Activated CD8-positive, alpha-beta memory T cell treated with anti-CD3 and anti-CD28 coated beads, Interleukin-2, amount 50 U/mL, for 24 hours (primary cell): Measurements from ENCODE around the gene INO80B.
"Not testable (repeated sequence)": the region's sequence is repeated elsewhere in the genome, so short reads cannot be mapped to it uniquely, and the experiment has no call there.

Experiments used
- DNase-seq: peaks from one replicate; pipeline ENCODE4 v3.0.0-alpha.2; 2020; ENCODE audit errors: extremely low read depth

The INO80B gene

GRCh38 chr2:74454654-74455511 lies at the start of gene INO80B:
Gene INO80B, plus strand, starts transcription at chr2:74455087. Its CDS starts 30 bp downstream, at chr2:74455117.
- peak; percentile 95 for DNase-seq

GRCh38 chr2:74406035-74406434 lies 48.9 kb upstream of the INO80B start:
- DNase-seq: no peak

GRCh38 chr2:74407682-74408081 lies 47.2 kb upstream of the INO80B start:
- no peak for DNase-seq

DNA sequence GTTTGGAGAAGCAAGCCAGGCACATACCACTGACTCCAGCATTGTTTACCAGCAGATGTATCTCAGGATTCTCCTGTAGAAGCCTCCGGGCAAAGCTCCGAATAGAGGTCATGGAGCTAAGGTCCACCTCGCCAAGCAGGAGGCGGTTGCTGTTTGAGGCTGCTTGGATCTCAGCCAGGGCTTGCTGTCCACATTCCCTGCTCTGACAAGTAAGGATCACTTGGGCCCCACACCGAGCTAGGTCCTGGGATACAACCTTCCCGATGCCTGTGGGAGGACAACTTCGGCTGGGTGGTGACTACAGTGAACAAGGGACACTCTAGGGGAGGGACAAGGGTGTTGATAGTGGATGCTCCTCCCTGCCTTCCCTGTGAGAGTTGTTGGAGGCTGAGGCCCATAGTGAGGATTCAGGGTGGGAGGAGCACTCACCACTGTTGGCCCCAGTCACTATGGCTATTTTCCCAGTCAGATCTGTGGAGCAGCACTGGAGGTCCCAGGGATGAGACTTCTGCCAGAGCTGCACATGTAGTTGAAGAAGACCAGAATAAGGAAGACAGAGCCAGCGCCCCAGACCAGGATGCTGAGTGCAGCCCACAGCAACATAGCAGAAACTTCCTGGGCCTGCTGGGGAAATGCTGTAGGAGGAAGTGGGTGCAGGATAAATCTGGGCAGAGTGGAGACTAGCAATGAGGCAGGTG lies 41.7 kb upstream of the INO80B start:
- DNase-seq: no peak

DNA sequence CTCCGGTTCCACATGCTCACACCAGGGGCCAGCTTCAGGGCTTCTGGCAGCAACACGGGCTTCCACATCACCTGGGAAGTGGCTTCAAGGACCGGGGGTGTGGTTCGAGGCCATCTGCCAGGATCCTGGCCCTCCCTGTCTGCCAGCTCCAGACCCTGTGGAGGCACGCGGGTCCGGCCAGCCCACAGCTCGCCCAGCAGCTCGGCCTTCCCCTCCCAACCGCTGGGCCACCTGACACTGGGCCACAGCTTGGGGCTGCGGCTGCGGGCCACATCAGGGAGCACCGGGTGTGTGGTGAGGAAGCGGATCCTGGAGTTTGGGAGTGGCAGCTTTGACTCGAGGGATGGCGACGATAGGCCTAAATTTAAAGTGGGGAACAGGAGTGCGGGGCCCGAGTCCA lies 40.4 kb upstream of the INO80B start:
- DNase-seq: no peak

- no peak for DNase-seq
Observed at GRCh38 chr2:74414881-74415761, 39.8 kb upstream of the INO80B start.

GRCh38 chr2:74415762-74416395 lies 39.0 kb upstream of the INO80B start:
- DNase-seq: no peak

GRCh38 chr2:74416778-74417177 lies 38.1 kb upstream of the INO80B start:
- no peak for DNase-seq

GRCh38 chr2:74417197-74417596 lies 37.7 kb upstream of the INO80B start:
- DNase-seq: no peak

- no peak for DNase-seq
Observed at GRCh38 chr2:74417763-74418162, 37.1 kb upstream of the INO80B start.

DNA sequence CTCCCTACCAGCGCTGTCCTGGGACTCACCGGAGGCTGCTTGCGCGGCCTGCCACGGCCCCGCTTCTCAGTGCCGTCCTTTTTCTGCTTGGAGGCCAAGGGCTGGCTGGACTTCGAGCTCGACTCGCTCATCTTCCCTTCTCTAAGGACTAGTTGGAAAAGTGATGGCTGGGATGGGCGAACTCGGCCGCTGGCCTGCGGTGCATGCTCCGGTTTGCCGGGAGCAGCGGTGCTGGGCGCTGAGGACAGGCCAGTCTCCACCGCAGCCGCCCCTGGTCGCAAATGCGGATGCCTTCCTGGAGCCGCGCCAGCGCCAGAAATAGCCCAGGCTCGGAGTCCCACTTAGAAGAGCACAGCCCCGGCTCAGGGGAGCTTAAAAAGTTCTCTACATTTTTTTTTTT lies 36.6 kb upstream of the INO80B start:
- no peak for DNase-seq

DNA sequence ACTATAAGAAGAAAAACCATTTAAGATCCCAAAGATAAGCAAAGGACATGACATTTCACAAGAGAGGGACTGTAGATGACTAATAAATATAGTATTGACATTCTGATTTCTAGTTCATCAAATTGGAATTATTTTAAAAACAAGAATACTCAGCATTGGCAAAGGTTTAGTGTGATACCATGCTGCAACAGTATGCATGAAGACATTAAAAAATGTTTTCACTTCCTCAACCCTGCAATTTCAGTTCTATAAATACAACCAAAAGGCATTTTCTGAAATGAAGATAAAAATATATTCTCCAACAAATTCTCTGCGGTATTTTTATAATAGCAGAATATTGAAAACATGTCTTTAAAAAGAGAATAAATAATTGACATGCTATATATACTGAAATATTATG lies 35.5 kb upstream of the INO80B start:
- no peak for DNase-seq

DNA sequence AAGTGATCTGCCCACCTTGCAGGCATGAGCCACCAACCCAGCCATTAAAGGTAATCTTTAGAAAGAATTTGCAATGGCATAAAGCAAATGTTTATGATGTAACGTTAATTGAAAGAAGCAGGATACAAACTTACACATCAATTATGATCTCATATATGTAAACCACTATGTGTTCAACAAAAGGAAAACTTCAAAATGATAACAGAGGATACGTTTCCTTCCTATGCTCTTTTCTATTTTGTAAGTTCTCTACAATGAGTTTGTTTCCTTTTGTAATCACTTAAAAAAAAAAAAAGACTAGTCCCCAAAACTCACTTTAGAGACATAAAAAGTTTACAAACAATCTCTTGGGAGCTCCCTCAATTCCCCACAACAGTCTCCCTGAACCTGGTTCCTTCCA lies 34.9 kb upstream of the INO80B start:
- no peak for DNase-seq

- DNase-seq: not testable (repeated sequence)
Observed at GRCh38 chr2:74420443-74421103, 34.3 kb upstream of the INO80B start.

GRCh38 chr2:74421221-74421870 lies 33.5 kb upstream of the INO80B start, which contains the start of the genes C2orf81 and WDR54:
Gene C2orf81, minus strand, starts transcription at chr2:74421619. Its CDS starts 59 bp downstream, at chr2:74421560.
Gene WDR54, plus strand, starts transcription at chr2:74421730. Its CDS starts 424 bp downstream, at chr2:74422154.
- DNase-seq: peak; percentile 74

DNA sequence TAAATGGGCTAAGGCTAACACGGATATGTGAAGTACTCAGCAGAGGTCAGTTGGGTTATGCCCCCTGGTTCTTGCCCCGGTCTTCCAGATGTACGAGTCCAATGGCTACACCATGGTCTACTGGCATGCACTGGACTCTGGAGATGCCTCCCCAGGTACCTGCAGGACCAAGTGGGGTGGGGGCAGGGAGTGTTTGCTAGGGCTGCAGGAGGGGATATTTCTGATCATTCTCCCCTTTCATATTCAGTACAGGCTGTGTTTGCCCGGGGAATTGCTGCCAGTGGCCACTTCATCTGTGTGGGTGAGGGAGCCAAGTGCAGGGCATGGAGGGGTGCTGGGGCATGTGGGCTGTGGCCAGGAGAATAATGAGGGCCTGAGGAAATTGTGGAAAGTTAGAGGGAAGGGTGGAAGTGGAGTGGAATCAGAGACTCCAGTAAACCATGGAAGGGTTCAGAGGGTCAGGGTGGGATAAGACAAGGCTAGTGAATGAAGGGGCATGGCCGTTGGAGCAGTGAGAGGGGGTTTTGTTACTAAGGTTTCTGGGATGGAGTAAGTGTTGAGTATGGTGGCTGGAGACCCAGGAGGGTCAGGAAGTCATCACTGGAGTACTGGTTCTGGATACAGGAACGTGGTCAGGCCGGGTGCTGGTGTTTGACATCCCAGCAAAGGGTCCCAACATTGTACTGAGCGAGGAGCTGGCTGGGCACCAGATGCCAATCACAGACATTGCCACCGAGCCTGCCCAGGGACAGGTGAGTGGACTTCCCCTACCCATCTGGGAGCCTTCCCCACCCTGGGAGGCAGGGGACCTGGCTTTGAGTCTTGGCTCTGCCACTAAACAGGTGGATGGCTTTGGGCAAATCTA lies 31.4 kb upstream of the INO80B start:
- no peak for DNase-seq

GRCh38 chr2:74424139-74424992 lies 30.5 kb upstream of the INO80B start:
- no peak for DNase-seq

- DNase-seq: no peak
Observed at GRCh38 chr2:74424995-74425406, 29.9 kb upstream of the INO80B start.
